H1 (cell line): Measurements from ENCODE around the gene SHTN1. TPM values are rescaled to one million over a fixed set of nuclear protein-coding genes. Genes with fewer than 3 reads are reported as not detected.

Experiments used
- CTCF ChIA-PET: fragments of 300-600 bp; sonication (Branson Sonifier 250); formaldehyde crosslinking; loops from one replicate; lab custom pipeline; 2021; ENCODE audit not compliant: partially characterized antibody; lab: Charles Lee
- POLR2A ChIA-PET: fragments of 300-600 bp; sonication (Branson Sonifier 250); formaldehyde crosslinking; loops from one replicate; lab custom pipeline; 2021; ENCODE audit warnings: inconsistent platforms; ENCODE audit not compliant: partially characterized antibody; lab: Charles Lee
- DNase-seq, 2 experiments: peaks; one replicate each; pipeline versions ENCODE4 v3.0.0 to v3.0.0-alpha.2; 2010 to 2022; ENCODE audit warnings: low spot score in 2 of 2, low read depth in 1 of 2, mixed read lengths in 1 of 2
- FAIRE-seq: peaks from 2 replicates; lab custom pipeline; 2011; peaks lifted over from hg19 to GRCh38; lab: Jason Lieb, UNC
- H2AFZ ChIP-seq: 2 replicates; pipeline ENCODE4 v1.8.1; 2012; ENCODE audit warnings: low read length, inconsistent platforms
- H2AK5ac ChIP-seq: 2 replicates; pipeline ENCODE4 v1.6.1; 2013; ENCODE audit warnings: low read depth, low read length
- H2BK120ac ChIP-seq: replicated peaks from 2 replicates; pipeline ENCODE3; 2013; ENCODE audit warnings: low read depth, low read length, inconsistent platforms
- H2BK12ac ChIP-seq: 2 replicates; pipeline ENCODE4 v1.6.1; 2013; ENCODE audit warnings: low read depth, low read length
- H2BK15ac ChIP-seq: 2 replicates; pipeline ENCODE4 v1.6.1; 2013; ENCODE audit warnings: low read length
- H2BK20ac ChIP-seq: 2 replicates; pipeline ENCODE4 v1.6.1; 2013; ENCODE audit warnings: low read length
- H2BK5ac ChIP-seq: 2 replicates; pipeline ENCODE4 v1.6.1; 2013; ENCODE audit warnings: low read depth, low read length
- H3K14ac ChIP-seq: 2 replicates; pipeline ENCODE4 v1.6.1; 2013; ENCODE audit warnings: inconsistent platforms; ENCODE audit not compliant: insufficient read length
- H3K18ac ChIP-seq: 2 replicates; pipeline ENCODE4 v1.6.1; 2013; ENCODE audit warnings: low read length; ENCODE audit errors: extremely low read depth
- H3K23ac ChIP-seq: 2 replicates; pipeline ENCODE4 v1.6.1; 2013; ENCODE audit warnings: inconsistent platforms; ENCODE audit not compliant: insufficient read length
- H3K23me2 ChIP-seq: 2 replicates; pipeline ENCODE4 v1.6.1; 2013; ENCODE audit warnings: low read depth, low read length
- H3K27ac ChIP-seq: 2 replicates; pipeline ENCODE4 v1.6.1; 2011; ENCODE audit warnings: low read depth, low read length, inconsistent platforms
- H3K27me3 ChIP-seq, 4 experiments: replicated peaks in 1 of 4; 1 replicate in 1 of 4; 2 replicates in 3 of 4; pipeline versions ENCODE4 v1.6.1 to v1.8.1; 2011 to 2013; ENCODE audit warnings: low read length in 3 of 4, mild to moderate bottlenecking in 3 of 4, inconsistent platforms in 2 of 4, mixed read lengths in 2 of 4, moderate library complexity in 1 of 4; ENCODE audit not compliant: control insufficient read depth in 3 of 4, insufficient read depth in 3 of 4; ENCODE audit errors: extremely low read depth in 1 of 4
- H3K36me3 ChIP-seq, 4 experiments: 2 replicates each; pipeline versions ENCODE4 v1.6.1 to v1.8.1; 2011 to 2013; ENCODE audit warnings: mild to moderate bottlenecking in 4 of 4, low read length in 3 of 4, moderate library complexity in 2 of 4, control low read depth in 1 of 4, inconsistent platforms in 1 of 4; ENCODE audit not compliant: insufficient read depth in 4 of 4, control insufficient read depth in 2 of 4
- H3K4ac ChIP-seq: replicated peaks from 2 replicates; pipeline ENCODE3; 2013; ENCODE audit warnings: low read length, low read depth, mixed read lengths, inconsistent platforms; ENCODE audit not compliant: insufficient read length
- H3K4me1 ChIP-seq, 4 experiments: replicated peaks in 1 of 4; 1 replicate in 1 of 4; 2 replicates in 3 of 4; pipeline versions ENCODE4 v1.6.1 to v1.8.1; 2011 to 2013; ENCODE audit warnings: low read length in 3 of 4, inconsistent platforms in 2 of 4, mixed read lengths in 1 of 4; ENCODE audit not compliant: insufficient read depth in 4 of 4, control insufficient read depth in 3 of 4
- H3K4me2 ChIP-seq, 2 experiments: 2 replicates each; pipeline versions ENCODE4 v1.6.1 to v1.8.1; 2011 to 2013; ENCODE audit warnings: low read depth in 2 of 2, low read length in 2 of 2, control low read depth in 1 of 2, inconsistent platforms in 1 of 2, mild to moderate bottlenecking in 1 of 2; ENCODE audit not compliant: insufficient read depth in 1 of 2
- H3K4me3 ChIP-seq, 4 experiments: fragments of 200-600, 300-600 bp in 1 of 4; sonication (generic), shearing (Covaris generic), sonication (Bioruptor Twin) in 1 of 4; 2 replicates each; pipeline versions ENCODE4 v1.5.1 to v1.8.1; 2011 to 2016; ENCODE audit warnings: low read length in 4 of 4, low read depth in 3 of 4, control low read depth in 2 of 4, inconsistent platforms in 2 of 4, mild to moderate bottlenecking in 2 of 4, mixed read lengths in 1 of 4, moderate library complexity in 1 of 4; ENCODE audit not compliant: insufficient read depth in 2 of 4; ENCODE audit errors: extremely low read depth in 1 of 4
- H3K56ac ChIP-seq: replicated peaks from 2 replicates; pipeline ENCODE3; 2013; ENCODE audit warnings: low read depth, mild to moderate bottlenecking, mixed read lengths, low read length, inconsistent platforms; ENCODE audit not compliant: insufficient read length
- H3K79me1 ChIP-seq: 2 replicates; pipeline ENCODE4 v1.6.1; 2013; ENCODE audit warnings: low read depth, low read length, control low read depth
- H3K79me2 ChIP-seq, 2 experiments: 2 replicates each; pipeline versions ENCODE4 v1.6.1 to v1.8.1; 2012 to 2013; ENCODE audit warnings: low read length in 2 of 2, mild to moderate bottlenecking in 2 of 2, inconsistent platforms in 1 of 2; ENCODE audit not compliant: insufficient read depth in 2 of 2, control insufficient read depth in 1 of 2
- H3K9ac ChIP-seq, 4 experiments: replicated peaks in 1 of 4; 1 replicate in 1 of 4; 2 replicates in 3 of 4; pipeline versions ENCODE4 v1.6.1 to v1.8.1; 2011 to 2013; ENCODE audit warnings: low read depth in 3 of 4, low read length in 3 of 4, control low read depth in 2 of 4, mild to moderate bottlenecking in 2 of 4, moderate library complexity in 2 of 4, inconsistent platforms in 1 of 4; ENCODE audit errors: extremely low read depth in 1 of 4
- H3K9me3 ChIP-seq, 2 experiments: 2 replicates each; pipeline versions ENCODE4 v1.6.1 to v1.8.1; 2012 to 2013; ENCODE audit warnings: mild to moderate bottlenecking in 2 of 2, moderate library complexity in 2 of 2, control low read depth in 1 of 2, inconsistent platforms in 1 of 2, low read depth in 1 of 2, low read length in 1 of 2, mixed read lengths in 1 of 2; ENCODE audit not compliant: insufficient read depth in 2 of 2
- H4K20me1 ChIP-seq, 2 experiments: replicated peaks in 1 of 2; 2 replicates each; pipeline versions ENCODE3 to v1.8.1; 2011 to 2013; ENCODE audit warnings: inconsistent platforms in 2 of 2, low read length in 2 of 2, mild to moderate bottlenecking in 1 of 2; ENCODE audit not compliant: insufficient read depth in 2 of 2, control insufficient read depth in 1 of 2
- H4K5ac ChIP-seq: 2 replicates; pipeline ENCODE4 v1.6.1; 2013; ENCODE audit warnings: low read length, low read depth, mixed read lengths, inconsistent platforms; ENCODE audit not compliant: insufficient read length
- H4K8ac ChIP-seq: 2 replicates; pipeline ENCODE4 v1.8.0; 2013; ENCODE audit warnings: mild to moderate bottlenecking, moderate library complexity, low read length, inconsistent platforms; ENCODE audit not compliant: insufficient read depth; ENCODE audit errors: extremely low read depth
- H4K91ac ChIP-seq: replicated peaks from 2 replicates; pipeline ENCODE3; 2013; ENCODE audit warnings: low read length, mixed read lengths, inconsistent platforms; ENCODE audit not compliant: insufficient read length
- RFX5 ChIP-seq: IDR thresholded peaks from 2 replicates; pipeline ENCODE4 v1.6.1; 2011; ENCODE audit warnings: low read depth, low read length, improper control_type of control experiment, borderline replicate concordance
- TEAD4 ChIP-seq: IDR thresholded peaks from 2 replicates; pipeline ENCODE4 v1.6.1; 2012; ENCODE audit warnings: low read depth, low read length, inconsistent platforms, mixed read lengths
- WGBS, 2 experiments: shearing (Covaris generic) in 1 of 2; methylation state at CpG; one replicate each; pipeline versions ENCODE4 v1.1.6 to v1.1.7; 2013 to 2015; ENCODE audit warnings: low lambda C conversion rate in 2 of 2, mixed read lengths in 2 of 2, inconsistent platforms in 1 of 2, low coverage in 1 of 2, missing lambda C conversion rate in 1 of 2; ENCODE audit not compliant: insufficient replicate concordance in 2 of 2, insufficient coverage in 1 of 2, insufficient read length in 1 of 2; ENCODE audit errors: extremely low coverage in 1 of 2, missing lambda C conversion rate in 1 of 2; 5-methylcytosine and 5-hydroxymethylcytosine counted together
- polyA plus RNA-seq, 7 experiments: library from polyadenylated mRNA; depleted of rRNA in 3 of 7; stranded (reverse) in 5 of 7; unstranded in 2 of 7; fragments of >200 nt in 5 of 7; fragments of 200-250 nt in 2 of 7; gene quantifications; 1 replicate in 5 of 7; 2 replicates in 1 of 7; 4 replicates in 1 of 7; pipeline versions ENCODE4 v1.2.1 to v1.2.3, GENCODE V29; 2011 to 2013; ENCODE audit warnings: missing spikeins in 2 of 7, mixed read lengths in 2 of 7
- total RNA-seq: library from RNA; stranded (reverse); fragmentation: NEBNext Ultra II Directional; extraction: Animal tissue kit (Norgen Biotek cat#: 25700); gene quantifications from 2 replicates; pipeline ENCODE4 v1.2.1, GENCODE V29; 2021

The SHTN1 gene
- total and polyA plus RNA-seq, 2 of the 8 experiments (the other 6 are each of a cell fraction or from before 2014, with no cell fraction given), result 3.3 to 12.7 TPM

GRCh38 chr10:116873134-116873533, 131.9 kb downstream of the SHTN1 start:
- Histone ChIP-seq H3K4ac (no peak overlapping the region), H2AK5ac (no peak overlapping the region), H3K4me2 (peak overlapping the region; percentile 22 to 46; a peak in 2 of 4 replicates), H2BK15ac (no peak overlapping the region), H4K91ac (no peak overlapping the region), H3K14ac (no peak overlapping the region), H3K56ac (no peak overlapping the region), H3K9ac (no peak overlapping the region), H2BK5ac (no peak overlapping the region), H3K23me2 (no peaks in the 10 kb centered on the region), H3K4me1 (peaks cover 0 to 18% (median 6%) of the 10 kb centered on the region in 4 experiments; a peak in 5 of 7 replicates), H3K18ac (no peak overlapping the region), H3K9me3 (peaks cover 0 to 4% of the 10 kb centered on the region in 2 experiments; a peak in 1 of 4 replicates), H4K8ac (no peak overlapping the region), H2BK20ac (no peak overlapping the region), H3K79me1 (no peaks in the 10 kb centered on the region), H3K79me2 (no peaks in the 10 kb centered on the region), H3K27ac (no peak overlapping the region), H3K23ac (no peak overlapping the region), H3K36me3 (no peaks in the 10 kb centered on the region; a peak in 2 of 8 replicates), H2BK120ac (no peak overlapping the region), H3K4me3 (peak overlapping the region in 1 of 4 experiments; percentile 11; a peak in 1 of 8 replicates), H4K20me1 (no peaks in the 10 kb centered on the region), H2AFZ (no peak overlapping the region), H4K5ac (no peak overlapping the region), H3K27me3 (peaks cover 0 to 1% (median 0%) of the 10 kb centered on the region in 4 experiments; a peak in 2 of 7 replicates), H2BK12ac (no peak overlapping the region)
- CTCF ChIA-PET, result interaction anchor here (1.1 to 1.6 kb wide), 3 partner anchors 16 to 295 kb away, joined by 3 to 4 read pairs (median 3); no protein-coding TSS in a partner anchor
- TF ChIP-seq RFX5 (no peak), TEAD4 (peak; percentile 53; the same call in 1 of the 2 replicates)
- DNase-seq (no peak), FAIRE-seq (no peak)
- POLR2A ChIA-PET, result interaction anchor here (1.3 kb wide), 1 partner anchor 9 kb away, joined by 4 read pairs; no protein-coding TSS in a partner anchor
- WGBS, 2 experiments, result 48% methylated on average over 2 of the region's 2 CpGs; no CpG with 5 or more reads in 1 of the 2 experiments
